ENCODE data around the gene MS4A3. TPM values are rescaled to one million over a fixed set of nuclear protein-coding genes. Genes with fewer than 3 reads are reported as not detected.
A peak's percentile ranks its signal among the peaks of the same experiment; 100 is the strongest.

MS4A3 gene
- polyA plus RNA-seq, 3 donors: 0.26 TPM; not detected in 2

DNA sequence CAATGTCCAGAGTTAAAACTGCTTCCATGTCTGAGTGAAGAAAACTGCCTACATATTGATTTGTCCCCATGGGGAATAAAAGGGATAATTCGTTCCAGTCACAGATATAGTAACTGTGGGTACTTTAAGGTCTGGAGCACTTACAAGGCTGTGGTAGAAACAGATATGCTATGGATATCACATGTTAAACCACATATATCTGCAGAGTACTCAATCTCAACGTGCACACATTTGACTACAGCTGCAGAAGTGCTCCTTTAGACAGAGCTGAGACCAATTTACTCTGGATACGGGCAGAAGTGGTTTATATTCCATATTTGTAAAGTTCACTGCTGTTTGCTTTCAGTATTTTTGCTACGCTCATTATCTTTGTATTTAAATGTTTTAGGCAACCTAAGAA, 22.3 kb downstream of the MS4A3 start:
- intact Hi-C loops (cut with micrococcal nuclease): no loop called here
- peaks cover 21 to 25% of the 10 kb centered on the region in 2 donors for H3K4me1 ChIP-seq (ENCODE audit: control insufficient read depth in 1 of 2, insufficient read depth in 2 of 2, low read length in 2 of 2)
- H3K27me3 Mint-ChIP-seq (ENCODE audit: low read depth in 3 of 3): no peaks in the 10 kb centered on the region
- no peaks in the 10 kb centered on the region for H3K79me2 ChIP-seq (ENCODE audit: insufficient read depth, low read length)
- 67% methylated on average over 1 of the region's 4 CpGs for WGBS (ENCODE audit: insufficient coverage)
- no peak overlapping the region for H3K9ac ChIP-seq (ENCODE audit: insufficient read depth, low read length, poor library complexity, severe bottlenecking)
- no peaks in the 10 kb centered on the region for H4K20me1 ChIP-seq (ENCODE audit: insufficient read depth, low read length)
- DNase-seq: no peak
- no peaks in the 10 kb centered on the region for H3K36me3 ChIP-seq (replicated peaks in 1 of 2; ENCODE audit: control insufficient read depth in 1 of 2, insufficient read depth in 2 of 2, low read length in 2 of 2)
- H3K4me3 ChIP-seq (replicated peaks in 1 of 3; ENCODE audit: low read depth in 2 of 3, low read length in 3 of 3): no peak overlapping the region
- peaks cover 4 to 8% of the 10 kb centered on the region in 2 donors for H3K9me3 ChIP-seq (replicated peaks in 1 of 2; ENCODE audit: control insufficient read depth in 1 of 2, insufficient read depth in 1 of 2, low read length in 2 of 2)
- H3K4me3 Mint-ChIP-seq: no peak overlapping the region
- H3K36me3 Mint-ChIP-seq: peaks cover 0 to 4% of the 10 kb centered on the region in 2 donors
- no peak overlapping the region for H3K27ac ChIP-seq (ENCODE audit: low read depth in 1 of 2, low read length in 2 of 2)
- TF ChIP-seq, protein P1, sequence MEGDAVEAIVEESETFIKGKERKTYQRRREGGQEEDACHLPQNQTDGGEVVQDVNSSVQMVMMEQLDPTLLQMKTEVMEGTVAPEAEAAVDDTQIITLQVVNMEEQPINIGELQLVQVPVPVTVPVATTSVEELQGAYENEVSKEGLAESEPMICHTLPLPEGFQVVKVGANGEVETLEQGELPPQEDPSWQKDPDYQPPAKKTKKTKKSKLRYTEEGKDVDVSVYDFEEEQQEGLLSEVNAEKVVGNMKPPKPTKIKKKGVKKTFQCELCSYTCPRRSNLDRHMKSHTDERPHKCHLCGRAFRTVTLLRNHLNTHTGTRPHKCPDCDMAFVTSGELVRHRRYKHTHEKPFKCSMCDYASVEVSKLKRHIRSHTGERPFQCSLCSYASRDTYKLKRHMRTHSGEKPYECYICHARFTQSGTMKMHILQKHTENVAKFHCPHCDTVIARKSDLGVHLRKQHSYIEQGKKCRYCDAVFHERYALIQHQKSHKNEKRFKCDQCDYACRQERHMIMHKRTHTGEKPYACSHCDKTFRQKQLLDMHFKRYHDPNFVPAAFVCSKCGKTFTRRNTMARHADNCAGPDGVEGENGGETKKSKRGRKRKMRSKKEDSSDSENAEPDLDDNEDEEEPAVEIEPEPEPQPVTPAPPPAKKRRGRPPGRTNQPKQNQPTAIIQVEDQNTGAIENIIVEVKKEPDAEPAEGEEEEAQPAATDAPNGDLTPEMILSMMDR (IDR thresholded peaks at IDR 0.05): no peak
- H2AFZ ChIP-seq (ENCODE audit: insufficient read depth, low read depth, low read length, poor library complexity, severe bottlenecking): no peak overlapping the region
- no peak overlapping the region for H3K27ac Mint-ChIP-seq
- H3K4me1 Mint-ChIP-seq: peaks cover 25% of the 10 kb centered on the region
- no peak overlapping the region for H3K4me2 ChIP-seq (replicated peaks; ENCODE audit: extremely low read depth, low read length, poor library complexity, severe bottlenecking)
- H3K9me3 Mint-ChIP-seq: peaks cover 3 to 22% (median 13%) of the 10 kb centered on the region in 7 donors
- no peaks in the 10 kb centered on the region for H3K27me3 ChIP-seq (ENCODE audit: control insufficient read depth in 2 of 2, insufficient read depth in 2 of 2, low read length in 2 of 2)

DNA sequence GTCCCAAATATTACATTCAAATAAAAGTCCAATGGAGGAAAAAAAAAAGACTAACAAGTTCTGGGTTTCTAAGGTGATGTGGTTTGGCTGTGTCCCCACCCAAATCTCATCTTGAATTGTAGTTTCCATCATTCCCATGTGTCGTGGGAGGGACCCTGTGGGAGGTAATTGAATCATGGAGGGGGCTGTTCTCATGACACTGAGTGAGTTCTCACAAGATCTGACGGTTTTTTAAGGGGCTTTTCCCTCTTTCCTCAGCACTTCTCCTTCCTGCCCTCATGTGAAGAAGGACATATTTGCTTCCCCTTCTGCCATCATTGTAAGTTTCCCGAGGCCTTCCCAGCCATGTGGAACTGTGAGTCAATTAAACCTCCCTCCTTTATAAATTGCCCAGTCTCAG, 24.1 kb downstream of the MS4A3 start:
- H3K79me2 ChIP-seq (ENCODE audit: insufficient read depth, low read length): no peaks in the 10 kb centered on the region
- peaks cover 4 to 8% of the 10 kb centered on the region in 2 donors for H3K9me3 ChIP-seq (replicated peaks in 1 of 2; ENCODE audit: control insufficient read depth in 1 of 2, insufficient read depth in 1 of 2, low read length in 2 of 2)
- peaks cover 3 to 20% (median 13%) of the 10 kb centered on the region in 7 donors for H3K9me3 Mint-ChIP-seq
- peaks cover 26% of the 10 kb centered on the region for H3K4me1 Mint-ChIP-seq
- H3K27ac Mint-ChIP-seq: no peak overlapping the region
- H3K27me3 Mint-ChIP-seq (ENCODE audit: low read depth in 3 of 3): peaks cover 0 to 2% (median 0%) of the 10 kb centered on the region in 3 donors
- TF ChIP-seq, protein P1 (IDR thresholded peaks at IDR 0.05): no peak
- DNase-seq: peak in 1 of 3 donors; percentile 21
- H3K36me3 Mint-ChIP-seq: peaks cover 0 to 4% of the 10 kb centered on the region in 2 donors
- peaks cover 21 to 25% of the 10 kb centered on the region in 2 donors for H3K4me1 ChIP-seq (ENCODE audit: control insufficient read depth in 1 of 2, insufficient read depth in 2 of 2, low read length in 2 of 2)
- no peak overlapping the region for H3K4me2 ChIP-seq (replicated peaks; ENCODE audit: extremely low read depth, low read length, poor library complexity, severe bottlenecking)
- H3K4me3 ChIP-seq (replicated peaks in 1 of 3; ENCODE audit: low read depth in 2 of 3, low read length in 3 of 3): no peak overlapping the region
- no peak overlapping the region for H2AFZ ChIP-seq (ENCODE audit: insufficient read depth, low read depth, low read length, poor library complexity, severe bottlenecking)
- H3K4me3 Mint-ChIP-seq: no peak overlapping the region
- no CpG with 5 or more reads among the region's 3 CpGs for WGBS (ENCODE audit: insufficient coverage)
- no peak overlapping the region for H3K9ac ChIP-seq (ENCODE audit: insufficient read depth, low read length, poor library complexity, severe bottlenecking)
- H3K36me3 ChIP-seq (replicated peaks in 1 of 2; ENCODE audit: control insufficient read depth in 1 of 2, insufficient read depth in 2 of 2, low read length in 2 of 2): no peaks in the 10 kb centered on the region
- no peak overlapping the region for H3K27ac ChIP-seq (ENCODE audit: low read depth in 1 of 2, low read length in 2 of 2)
- H3K27me3 ChIP-seq (ENCODE audit: control insufficient read depth in 2 of 2, insufficient read depth in 2 of 2, low read length in 2 of 2): no peaks in the 10 kb centered on the region
- intact Hi-C loops (cut with micrococcal nuclease): no loop called here
- H4K20me1 ChIP-seq (ENCODE audit: insufficient read depth, low read length): no peaks in the 10 kb centered on the region

Data from CD14-positive monocyte (primary cell).